HUDEP-2 (cell line): ENCODE data around the gene ACOXL.
"Not testable (repeated sequence)": the region's sequence is repeated elsewhere in the genome, so short reads cannot be mapped to it uniquely, and the experiment has no call there.

Experiments used
- DNase-seq, 76 experiments: peaks; one replicate each; lab custom pipeline; 2025; ENCODE audit not compliant: unreplicated experiment in 76 of 76; lab: John Stamatoyannopoulos, UW

The ACOXL gene

DNA sequence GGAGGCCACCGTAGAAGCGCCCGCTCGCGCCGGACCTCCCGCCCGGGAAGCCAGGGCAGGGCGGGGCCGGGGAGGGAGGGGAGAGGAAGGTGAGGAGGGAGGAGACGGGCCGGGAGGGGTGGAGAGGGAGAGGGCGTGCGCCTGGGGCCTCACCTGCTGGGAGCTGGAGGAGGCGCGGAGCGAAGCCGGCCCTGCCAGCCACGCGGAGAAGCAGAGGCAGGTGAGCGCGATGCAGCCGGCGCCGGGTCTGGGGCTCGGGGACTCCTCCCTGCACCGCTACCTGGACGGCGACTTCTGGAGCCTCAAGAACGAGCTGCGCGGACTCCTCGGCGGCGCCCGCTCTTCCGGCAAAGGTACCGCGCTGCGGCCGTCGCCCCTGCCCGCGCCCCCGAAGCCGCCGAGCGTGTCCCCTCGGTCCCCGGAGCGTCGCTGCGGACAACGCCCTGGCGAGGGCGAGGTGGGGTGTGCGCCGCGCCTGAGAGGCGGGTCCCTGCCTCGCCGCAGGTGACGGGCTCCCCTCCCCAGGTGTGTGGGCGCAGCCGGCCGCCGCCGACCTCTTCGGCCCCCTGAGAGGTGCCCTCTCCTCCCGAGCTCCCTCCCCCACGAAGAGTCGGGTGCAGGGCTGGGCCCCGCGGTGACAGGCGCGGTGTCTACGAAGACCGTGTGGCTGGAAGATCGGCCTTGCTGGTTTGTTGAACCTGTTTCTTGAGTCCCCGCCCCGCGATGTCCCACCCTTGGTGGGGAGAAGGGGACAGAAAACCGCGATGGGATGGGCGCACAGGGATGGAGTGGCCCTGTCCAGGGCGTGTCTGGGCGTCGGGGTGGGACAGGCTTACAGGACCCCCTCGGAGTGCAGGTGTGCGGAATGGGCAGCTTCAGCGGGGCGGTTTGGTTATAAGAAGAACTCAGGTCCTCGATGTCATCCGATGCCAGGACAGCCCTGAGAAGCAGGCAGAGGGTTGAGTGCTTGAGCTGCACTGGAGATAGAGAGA lies at the start of gene ACOXL:
TSS of gene ACOXL (plus strand) at position 152 of the 992 bp plus-strand sequence. CDS start 35,817 bp downstream, outside the sequence.
- DNase-seq = no peak

DNA sequence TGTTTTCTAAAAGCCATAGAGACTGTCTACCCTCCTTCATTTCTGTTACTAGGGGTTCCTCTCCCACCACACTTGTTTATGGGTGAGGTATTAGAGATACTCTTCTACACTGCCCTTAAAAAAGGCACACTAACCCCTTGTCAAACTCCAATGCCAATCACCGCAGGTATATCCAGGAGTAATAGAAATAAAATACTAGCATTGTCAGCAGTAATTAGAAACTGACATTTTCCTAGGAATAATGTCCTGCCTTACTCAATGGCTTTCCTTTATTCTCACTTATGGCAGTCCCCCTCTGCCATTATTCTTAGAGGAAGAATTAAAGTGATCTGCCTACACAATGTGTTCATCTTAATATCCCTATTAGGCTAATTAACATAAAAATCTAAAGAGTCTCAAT lies 49.5 kb upstream of the ACOXL start:
- no peak for DNase-seq

DNA sequence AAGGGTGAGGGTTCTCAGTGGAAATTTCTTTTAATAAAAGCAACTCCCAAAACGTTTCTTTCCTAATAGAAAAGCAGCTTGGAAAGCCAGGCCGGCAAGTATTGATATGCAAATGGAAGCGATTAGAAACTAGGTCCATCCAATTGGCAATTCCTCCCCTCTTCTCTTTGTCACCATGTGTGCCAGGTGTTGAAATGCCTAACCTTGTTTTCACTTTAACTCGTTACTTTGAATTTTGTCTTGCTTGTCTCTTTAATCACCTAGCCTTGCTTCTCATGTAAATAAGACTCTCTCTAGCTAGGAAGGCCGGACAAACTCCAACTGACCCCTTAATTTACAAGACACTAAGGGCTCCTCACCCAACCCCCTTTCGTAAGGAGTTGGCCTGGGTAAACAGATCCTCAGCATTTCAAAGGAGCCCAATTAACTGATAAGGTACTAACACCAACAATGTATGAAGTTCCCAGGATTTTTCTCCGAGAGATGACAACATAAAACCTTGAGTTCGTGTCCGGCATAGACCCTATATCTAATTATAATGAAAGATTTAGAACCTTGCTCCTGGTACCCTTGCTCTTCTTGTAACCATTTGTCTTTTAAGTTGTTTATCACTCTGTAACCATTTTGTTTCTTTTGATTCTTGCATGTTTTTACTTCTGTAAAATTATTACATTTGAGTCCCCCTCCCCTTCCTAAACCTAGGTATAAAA lies 44.4 kb upstream of the ACOXL start:
- not testable (repeated sequence) for DNase-seq

DNA sequence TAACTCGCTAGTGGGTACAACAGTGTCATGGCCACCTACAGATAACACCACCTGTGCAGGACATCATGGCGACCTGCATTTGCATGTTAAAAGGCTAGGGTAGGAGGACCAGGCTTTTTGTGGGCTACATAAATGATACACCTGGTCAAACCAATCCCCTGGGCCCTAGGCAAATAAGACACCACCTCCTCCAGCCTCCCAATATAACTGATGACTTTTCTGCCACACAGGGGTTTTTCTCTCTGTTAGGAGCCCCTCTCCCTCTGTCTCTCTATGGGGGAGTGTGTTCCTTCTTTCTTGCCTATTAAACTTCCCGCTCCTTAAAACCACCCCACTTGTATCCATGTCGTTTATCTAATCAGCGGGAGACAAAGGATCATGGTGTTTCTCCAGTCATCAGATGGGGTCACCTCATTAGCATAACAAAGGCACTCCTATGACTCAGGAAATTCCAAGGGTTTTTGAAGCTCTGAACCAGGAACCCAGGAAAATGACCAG lies 43.7 kb upstream of the ACOXL start:
- DNase-seq = no peak

DNA sequence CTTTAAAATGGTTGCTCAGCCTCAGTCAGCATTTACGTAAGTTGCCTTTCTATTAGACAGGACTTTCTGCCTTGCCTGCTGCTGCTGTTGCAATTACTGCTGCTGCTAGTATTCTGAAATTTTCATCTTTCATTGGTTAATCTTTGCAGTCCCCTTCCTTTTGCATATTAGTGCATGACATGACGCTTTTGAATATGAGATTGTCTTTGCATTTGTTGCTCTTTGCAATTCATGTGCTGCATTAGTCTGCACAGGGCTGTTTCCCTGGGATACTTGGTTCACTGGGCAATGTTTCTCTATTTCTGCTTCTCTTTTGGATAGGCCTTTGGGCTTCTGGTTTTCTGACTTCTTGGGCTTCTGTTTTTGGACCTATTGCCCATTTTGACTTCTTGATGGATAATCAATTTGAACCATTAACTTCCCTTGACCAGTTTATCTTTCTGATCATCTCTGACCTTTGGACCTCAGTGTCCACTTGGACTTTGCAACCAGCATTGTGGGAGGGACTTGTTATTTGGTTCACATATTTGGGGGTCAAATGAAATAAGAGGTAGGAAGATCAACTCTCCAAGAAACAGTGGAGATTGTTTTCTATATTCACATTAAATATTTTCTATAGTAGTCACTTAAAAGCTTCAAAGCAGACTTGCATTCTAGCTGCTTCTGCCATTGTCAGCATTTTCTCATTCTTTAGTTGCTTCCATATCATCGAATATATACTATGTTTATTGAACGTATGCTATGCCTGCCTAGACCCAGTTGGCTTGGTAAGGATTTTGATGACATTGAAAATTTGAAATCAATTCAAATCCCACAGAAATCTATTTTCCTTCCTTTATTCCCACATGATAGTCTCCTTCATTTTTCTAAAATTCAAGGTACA lies 42.0 kb upstream of the ACOXL start:
- DNase-seq = no peak

DNA sequence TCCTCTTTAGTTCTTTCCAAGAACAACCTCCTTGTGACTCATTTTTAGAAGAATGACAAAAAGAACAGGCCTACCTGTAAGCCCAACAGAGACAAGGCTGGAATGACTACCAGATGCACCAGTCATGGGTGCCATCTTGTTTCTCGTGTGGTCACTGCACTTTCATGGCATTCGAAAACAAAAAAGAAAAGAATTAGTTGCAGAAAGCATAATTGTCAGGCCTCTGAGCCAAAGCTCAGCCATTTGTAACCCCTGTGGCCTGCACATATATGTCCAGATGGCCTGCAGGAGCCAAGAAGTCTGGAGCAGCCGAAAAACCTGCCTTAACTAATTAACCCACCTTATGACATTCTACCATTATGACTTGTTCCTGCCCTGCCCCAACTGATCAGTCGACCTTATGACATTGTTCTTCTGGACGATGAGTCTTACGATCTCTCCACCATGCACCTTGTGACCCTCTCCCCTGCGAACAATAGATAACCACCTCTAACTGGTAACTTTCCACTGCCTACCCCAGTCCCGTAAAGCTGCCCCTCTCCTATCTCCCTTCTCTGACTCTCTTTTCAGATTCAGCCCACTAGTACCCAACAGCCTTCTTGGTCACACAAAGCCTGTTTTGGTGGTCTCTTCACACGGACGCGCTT lies 40.6 kb upstream of the ACOXL start:
- peak in 2 of 76 experiments; percentile 2 to 3 for DNase-seq

DNA sequence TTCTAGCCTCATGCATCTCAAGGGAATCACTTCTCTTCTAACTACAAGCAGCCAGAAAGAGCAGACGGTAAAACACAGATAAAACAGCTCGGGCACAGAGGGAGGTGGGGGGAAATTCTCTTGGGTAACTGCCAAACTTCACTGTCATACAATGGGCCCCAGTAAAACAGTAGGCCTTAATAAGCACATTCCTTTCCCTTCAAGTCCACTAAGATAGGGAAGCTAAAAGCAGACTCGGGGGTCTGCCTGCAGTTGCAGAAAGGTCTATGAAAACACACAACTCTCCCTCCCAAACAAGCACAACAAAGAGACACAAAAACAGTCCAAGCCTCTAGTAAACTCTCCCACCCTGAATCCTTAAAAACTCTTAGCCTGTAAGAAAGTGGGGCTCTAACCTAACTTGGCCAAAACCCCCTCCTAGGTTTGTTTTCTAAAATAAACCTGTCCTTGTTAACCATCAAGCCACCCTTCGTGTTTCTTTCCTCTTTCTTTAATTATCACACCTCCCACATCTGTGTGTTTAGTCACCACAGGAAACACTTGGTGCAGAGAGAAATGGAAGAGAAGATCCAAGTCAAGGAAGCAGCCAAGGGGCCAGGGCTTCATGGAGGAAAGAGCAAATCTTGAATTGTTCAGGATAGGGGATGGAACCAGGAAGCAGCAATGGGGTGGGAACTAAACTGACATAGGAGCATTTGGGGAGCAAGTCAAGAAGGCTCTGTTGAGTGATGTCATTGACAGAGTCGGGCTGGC lies 37.1 kb upstream of the ACOXL start:
- DNase-seq = peak in 31 of 76 experiments; percentile 3 to 64 (median 27)

DNA sequence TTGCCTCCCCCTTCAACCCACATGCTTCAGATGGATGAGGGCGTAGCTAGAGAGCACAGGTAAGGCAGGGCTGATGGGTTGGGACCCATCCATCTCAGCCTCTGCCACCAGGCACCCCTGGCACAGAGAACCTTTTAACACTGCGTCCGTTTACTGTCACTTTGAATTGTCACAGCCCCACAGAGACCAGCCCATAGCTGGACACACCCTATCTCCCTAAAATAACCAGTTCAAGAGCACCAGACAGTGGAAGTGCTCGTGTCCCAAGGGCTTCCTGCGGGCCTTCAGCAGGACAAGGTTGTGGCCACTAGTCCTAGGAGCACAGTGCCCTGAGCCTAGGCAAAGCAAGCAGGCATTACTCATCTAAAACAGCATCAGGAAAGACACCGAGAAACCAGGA lies 34.1 kb upstream of the ACOXL start:
- not testable (repeated sequence) for DNase-seq

DNA sequence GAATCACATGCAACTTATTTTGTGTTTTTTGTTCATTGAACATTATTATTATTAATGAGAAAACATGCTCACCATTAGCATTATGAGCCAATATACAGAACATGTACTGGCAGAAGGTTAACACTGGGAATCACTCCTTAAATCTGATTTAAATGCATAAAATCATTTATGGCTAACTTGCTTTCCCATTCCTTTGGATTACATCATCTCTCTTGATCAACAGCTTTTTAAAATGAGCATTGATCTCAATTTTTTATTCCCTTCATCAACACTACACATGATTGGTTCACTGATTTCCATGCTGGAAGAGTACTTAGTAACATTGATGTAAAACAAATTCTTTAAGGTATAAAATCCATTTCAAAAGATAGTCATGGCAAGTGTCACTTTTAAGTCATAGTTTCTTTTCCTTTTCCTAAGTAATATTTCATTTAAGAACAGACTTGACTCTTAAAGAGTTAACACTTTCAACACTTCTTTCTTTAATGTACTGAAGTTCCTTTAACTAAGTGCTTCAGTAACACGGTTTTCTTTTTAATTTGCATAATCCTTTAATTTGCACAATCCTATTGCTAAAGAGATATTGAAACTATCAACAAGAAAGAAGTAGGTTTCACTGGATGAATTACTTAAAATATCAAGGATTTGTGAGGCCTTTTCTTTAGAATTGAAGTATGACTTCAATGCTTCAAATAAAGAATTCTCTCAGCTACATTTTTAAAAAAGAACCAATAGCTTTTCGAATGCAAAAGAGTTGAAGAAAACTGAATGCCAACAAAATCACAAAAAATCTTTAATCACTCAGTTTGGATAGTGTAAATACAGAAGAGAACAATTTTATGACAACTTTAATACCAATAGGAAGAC lies 29.6 kb upstream of the ACOXL start:
- DNase-seq = no peak

DNA sequence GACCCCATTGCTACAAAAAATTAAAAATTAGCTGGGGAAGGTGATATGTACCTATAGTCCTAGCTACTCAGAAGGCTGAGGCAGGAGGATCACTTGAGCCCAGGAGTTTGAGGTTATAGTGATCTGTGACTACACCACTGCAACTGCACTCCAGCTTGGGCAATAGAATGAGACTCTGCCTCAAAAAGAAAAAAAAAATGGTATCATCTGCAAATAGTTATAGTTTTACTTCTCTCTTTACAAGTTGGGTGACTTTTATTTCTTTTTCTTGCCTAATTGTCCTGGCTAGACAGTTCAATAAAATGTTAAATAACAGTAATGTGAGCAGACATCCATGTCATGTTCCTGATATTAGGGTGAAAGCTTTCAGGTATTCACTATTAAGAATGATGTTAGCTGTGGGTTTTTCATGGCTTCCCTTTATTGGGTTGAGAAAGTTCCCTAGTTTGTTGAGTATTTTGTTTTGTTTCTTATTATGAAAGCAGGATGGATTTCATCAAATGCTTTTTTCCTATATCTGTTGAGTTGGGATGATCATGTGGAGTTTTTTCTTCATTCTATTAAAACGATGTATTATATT lies 24.9 kb upstream of the ACOXL start:
- DNase-seq = no peak

DNA sequence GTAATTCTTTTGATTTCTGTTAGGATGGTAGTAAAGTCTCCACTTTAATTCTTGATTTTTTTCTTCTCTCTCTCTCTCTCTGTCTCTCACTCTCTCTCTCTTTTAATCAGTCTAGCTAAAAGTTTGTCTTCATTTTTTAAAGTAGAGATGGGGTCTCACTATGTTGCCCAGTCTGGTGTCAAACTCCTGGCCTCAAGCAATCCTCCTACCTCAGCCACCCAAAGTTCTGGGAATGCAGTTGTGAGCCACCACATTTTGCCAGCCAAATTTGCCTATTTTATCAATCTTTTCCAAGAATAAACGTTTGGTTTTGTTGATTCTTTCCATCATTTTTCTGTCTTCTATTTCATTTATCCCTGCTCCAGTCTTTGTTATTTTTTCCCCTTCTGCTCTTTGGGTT lies 23.9 kb upstream of the ACOXL start:
- DNase-seq = no peak

DNA sequence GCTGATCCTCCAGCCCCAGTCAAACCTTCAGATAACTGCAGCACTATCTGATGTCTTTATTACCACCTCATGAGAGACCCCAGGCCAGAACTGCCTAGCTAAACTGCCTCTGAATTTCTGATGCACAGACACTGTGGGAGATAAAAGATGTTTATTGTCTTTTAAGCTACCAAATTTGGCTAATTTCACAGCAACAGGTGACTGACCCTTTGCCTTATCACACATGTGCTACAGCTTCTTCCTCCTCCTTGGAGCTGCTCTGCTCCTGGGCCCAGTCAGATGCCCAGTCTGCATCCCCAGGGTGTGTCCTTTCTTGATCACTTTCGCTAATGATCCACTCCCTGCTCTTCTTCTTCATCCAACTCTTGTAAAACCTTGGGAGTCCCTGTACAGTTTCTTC lies 19.6 kb upstream of the ACOXL start:
- no peak for DNase-seq

DNA sequence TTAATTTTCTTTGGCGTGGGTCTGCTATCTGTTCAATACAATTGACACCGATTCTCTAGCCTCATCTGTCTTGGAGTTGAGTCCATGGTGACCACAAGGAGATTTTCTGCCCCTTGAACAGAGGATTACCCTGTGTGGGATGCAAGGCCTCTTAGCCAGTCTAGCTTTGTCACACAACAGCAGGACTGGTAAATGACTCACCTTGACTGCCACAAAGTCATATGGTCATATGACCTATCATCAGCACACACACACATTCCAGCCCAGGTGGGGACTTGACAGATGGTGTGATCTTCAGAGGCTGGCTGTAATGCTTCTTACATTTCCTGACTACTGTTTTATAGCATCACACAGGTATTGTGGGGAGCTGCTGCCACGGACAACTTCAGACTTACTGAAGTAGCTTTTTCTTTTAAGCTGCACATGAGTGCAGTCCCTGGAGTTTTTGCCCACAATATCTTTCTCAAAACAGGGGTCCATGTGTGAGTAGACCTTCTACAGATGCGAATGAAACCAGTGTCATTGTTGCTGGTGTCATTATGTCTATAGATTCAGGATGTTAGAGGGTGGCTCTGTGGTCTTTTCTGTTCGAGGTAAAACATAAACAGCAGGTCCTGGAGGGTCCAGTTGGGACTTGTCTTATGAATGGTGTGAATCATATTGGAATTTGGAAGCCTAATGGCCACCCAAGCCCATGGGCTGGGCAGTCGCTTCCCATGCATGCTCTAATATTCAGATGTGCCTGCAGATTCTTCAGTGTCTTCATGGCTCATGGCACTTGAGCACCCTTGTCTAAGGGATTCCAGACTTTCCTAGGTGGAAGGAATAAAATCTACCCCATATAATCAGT lies 18.6 kb upstream of the ACOXL start:
- DNase-seq = no peak

DNA sequence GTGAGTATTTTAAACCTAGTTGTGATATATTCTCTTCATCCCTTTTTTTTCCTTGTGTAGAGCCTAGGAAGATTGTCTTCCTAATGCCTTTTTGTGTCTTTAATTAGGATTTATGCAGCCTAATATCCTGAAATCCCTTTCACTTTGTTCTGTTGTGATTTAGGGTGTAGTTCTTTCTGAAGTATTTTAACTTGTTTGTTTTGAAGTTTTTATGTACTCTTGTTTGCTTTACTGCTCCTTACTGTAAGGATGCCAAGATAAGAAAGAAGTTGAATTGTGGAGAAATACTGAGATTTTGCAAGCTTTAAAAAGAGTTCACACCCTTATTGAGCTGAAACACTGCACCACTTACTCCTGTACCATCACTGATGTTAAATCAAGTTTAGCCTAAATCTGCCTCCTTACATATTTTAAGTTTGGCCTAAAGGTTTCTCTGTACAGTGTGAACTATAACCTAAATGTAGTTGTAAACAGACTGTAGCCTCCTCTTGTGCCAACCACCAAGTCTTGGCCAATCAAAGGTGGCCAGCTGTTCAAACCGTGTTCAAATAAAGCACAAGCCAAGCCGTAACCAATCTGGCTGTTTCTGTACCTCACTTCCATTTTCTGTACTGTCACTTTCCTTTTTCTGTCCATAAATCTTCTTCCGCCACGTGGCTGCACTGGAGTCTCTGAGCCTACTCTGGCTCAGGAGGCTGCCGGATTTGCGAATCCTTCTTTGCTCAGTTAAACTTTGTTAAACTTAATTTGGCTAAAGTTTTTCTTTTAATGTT lies 17.7 kb upstream of the ACOXL start:
- DNase-seq = no peak

DNA sequence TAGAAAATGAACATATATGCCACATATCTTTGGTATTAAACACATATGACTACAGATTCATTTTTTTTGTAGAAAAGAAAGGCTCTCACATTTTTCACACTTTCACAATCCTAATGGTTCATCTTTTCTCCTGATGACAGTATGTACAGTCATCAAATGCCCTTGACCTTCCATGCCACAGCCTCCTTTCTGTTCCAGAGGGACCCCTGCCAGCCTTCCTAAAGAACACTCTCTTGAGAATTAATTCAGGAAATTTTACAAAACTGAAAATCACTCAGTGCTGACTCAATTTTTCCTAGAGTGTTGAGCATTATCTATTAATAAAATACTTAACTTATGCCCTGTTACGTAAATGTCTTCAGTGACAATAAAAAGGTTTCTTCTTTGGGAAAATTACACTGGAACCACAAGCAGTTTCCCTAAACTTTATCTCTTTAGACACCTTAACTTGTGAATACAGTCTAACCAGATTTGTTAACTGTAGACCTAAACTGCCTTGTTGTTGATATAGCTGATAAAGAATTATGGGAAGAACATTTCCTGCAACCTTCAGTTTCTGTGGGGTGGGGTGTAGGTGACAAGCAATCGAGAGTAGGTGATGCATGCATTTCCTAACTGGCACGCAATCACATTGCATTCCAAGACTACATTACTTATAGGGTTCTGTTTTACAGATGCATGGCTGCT lies 15.3 kb upstream of the ACOXL start:
- DNase-seq = no peak

DNA sequence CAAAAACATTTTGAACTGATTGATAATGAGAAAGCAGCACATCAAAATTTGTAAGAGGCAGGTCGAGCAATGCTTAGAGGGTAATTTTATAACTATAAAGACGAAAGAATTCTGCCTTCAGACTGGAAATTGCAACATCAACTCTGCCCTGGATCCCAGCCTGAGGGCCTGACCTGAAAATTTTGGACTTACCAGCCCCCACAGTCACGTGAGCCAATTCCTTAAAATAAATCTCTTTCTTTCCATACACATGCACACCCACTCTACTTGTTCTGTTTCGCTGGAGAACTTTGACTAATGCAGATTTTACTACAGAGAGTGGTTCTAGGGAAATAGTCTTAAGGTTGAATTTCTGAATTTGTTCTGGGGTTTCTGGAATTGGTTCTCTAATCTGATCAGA lies 14.6 kb upstream of the ACOXL start:
- no peak for DNase-seq
